GM18861 (cell line): ENCODE results near the gene SAMD4B.

Experiments
- ATAC-seq: cut with Tn5 transposase; IDR thresholded peaks from one replicate; pipeline ENCODE4 v1.9.1; 2021; ENCODE audit not compliant: unreplicated experiment

Gene SAMD4B

GRCh38 chr19:39389631-39390414 lies 47.6 kb downstream of the SAMD4B start:
- no peak for ATAC-seq

GRCh38 chr19:39390451-39390750 lies 48.2 kb downstream of the SAMD4B start:
- ATAC-seq = no peak

- ATAC-seq = peak; percentile 86
Observed at GRCh38 chr19:39390751-39391437, 48.7 kb downstream of the SAMD4B start, which contains the start of the genes MED29 and PAF1. MED29 (plus strand) TSS chr19:39391378; CDS start chr19:39391423, 45 bp downstream. PAF1 (minus strand) TSS chr19:39391106; CDS start chr19:39390864, 242 bp downstream.

- peak; percentile 31 for ATAC-seq
Observed at GRCh38 chr19:39397360-39398296, 55.4 kb downstream of the SAMD4B start.

- no peak for ATAC-seq
Observed at GRCh38 chr19:39398297-39398864, 56.2 kb downstream of the SAMD4B start.

- no peak for ATAC-seq
Observed at GRCh38 chr19:39399668-39400050, 57.4 kb downstream of the SAMD4B start.

GRCh38 chr19:39400061-39400460 lies 57.8 kb downstream of the SAMD4B start:
- no peak for ATAC-seq

GRCh38 chr19:39401070-39401548 lies 58.9 kb downstream of the SAMD4B start:
- ATAC-seq = peak; percentile 11

GRCh38 chr19:39401549-39402345 lies 59.5 kb downstream of the SAMD4B start:
- peak; percentile 30 for ATAC-seq

- no peak for ATAC-seq
Observed at GRCh38 chr19:39402346-39403300, 60.4 kb downstream of the SAMD4B start.

- ATAC-seq = no peak
Observed at GRCh38 chr19:39403331-39404312, 61.4 kb downstream of the SAMD4B start.

- ATAC-seq = no peak
Observed at GRCh38 chr19:39405261-39405957, 63.2 kb downstream of the SAMD4B start.

- ATAC-seq = no peak
Observed at GRCh38 chr19:39405958-39406655, 63.9 kb downstream of the SAMD4B start.

GRCh38 chr19:39406656-39407409 lies 64.6 kb downstream of the SAMD4B start, which contains the start of gene ZFP36:
ZFP36 (plus strand) TSS chr19:39406847; CDS start chr19:39406905, 58 bp downstream.
- ATAC-seq = no peak

GRCh38 chr19:39407410-39407659 lies 65.1 kb downstream of the SAMD4B start:
- no peak for ATAC-seq
